ENCODE measurements around the gene SIK2.
"Not testable (repeated sequence)": the region's sequence is repeated elsewhere in the genome, so short reads cannot be mapped to it uniquely, and the experiment has no call there.

Gene SIK2

GRCh38 chr11:111698852-111699559, 96.8 kb downstream of the SIK2 start:
- Histone ChIP-seq H3K9ac (ENCODE audit: low read depth, low read length) (no peak overlapping the region), H3K9me3 (ENCODE audit: control insufficient read depth, insufficient read depth, low read length) (no peaks in the 10 kb centered on the region), H3K36me3 (ENCODE audit: insufficient read depth, low read length) (no peaks in the 10 kb centered on the region), H3K4me1 (ENCODE audit: insufficient read depth, low read length) (no peaks in the 10 kb centered on the region)

- Histone ChIP-seq H3K4me1 (ENCODE audit: insufficient read depth, low read length) (no peaks in the 10 kb centered on the region), H3K36me3 (ENCODE audit: insufficient read depth, low read length) (no peaks in the 10 kb centered on the region), H3K9ac (ENCODE audit: low read depth, low read length) (no peak overlapping the region), H3K9me3 (ENCODE audit: control insufficient read depth, insufficient read depth, low read length) (no peaks in the 10 kb centered on the region)
Observed at GRCh38 chr11:111699579-111700156, 97.4 kb downstream of the SIK2 start.

GRCh38 chr11:111700162-111700561, 97.9 kb downstream of the SIK2 start:
- Histone ChIP-seq H3K9me3 (ENCODE audit: control insufficient read depth, insufficient read depth, low read length) (no peaks in the 10 kb centered on the region), H3K9ac (ENCODE audit: low read depth, low read length) (no peak overlapping the region), H3K4me1 (ENCODE audit: insufficient read depth, low read length) (no peaks in the 10 kb centered on the region), H3K36me3 (ENCODE audit: insufficient read depth, low read length) (no peaks in the 10 kb centered on the region; the same call in 1 of the 2 replicates)

- Histone ChIP-seq H3K9ac (ENCODE audit: low read depth, low read length) (no peak overlapping the region), H3K9me3 (ENCODE audit: control insufficient read depth, insufficient read depth, low read length) (no peaks in the 10 kb centered on the region), H3K36me3 (ENCODE audit: insufficient read depth, low read length) (no peaks in the 10 kb centered on the region; the same call in 1 of the 2 replicates), H3K4me1 (ENCODE audit: insufficient read depth, low read length) (no peaks in the 10 kb centered on the region)
Observed at GRCh38 chr11:111702623-111703022, 100.4 kb downstream of the SIK2 start.

GRCh38 chr11:111703576-111703975, 101.3 kb downstream of the SIK2 start:
- Histone ChIP-seq H3K4me1 (ENCODE audit: insufficient read depth, low read length) (no peaks in the 10 kb centered on the region), H3K36me3 (ENCODE audit: insufficient read depth, low read length) (no peaks in the 10 kb centered on the region; the same call in none of the 2 replicates), H3K9ac (ENCODE audit: low read depth, low read length) (no peak overlapping the region), H3K9me3 (ENCODE audit: control insufficient read depth, insufficient read depth, low read length) (no peaks in the 10 kb centered on the region)

GRCh38 chr11:111707039-111707690, 104.9 kb downstream of the SIK2 start:
- no peak overlapping the region for H3K9ac ChIP-seq (ENCODE audit: low read depth, low read length)
- no peaks in the 10 kb centered on the region; the same call in none of the 2 replicates for H3K36me3 ChIP-seq (ENCODE audit: insufficient read depth, low read length)
- no peaks in the 10 kb centered on the region for H3K4me1 ChIP-seq (ENCODE audit: insufficient read depth, low read length)
- no peaks in the 10 kb centered on the region for H3K9me3 ChIP-seq (ENCODE audit: control insufficient read depth, insufficient read depth, low read length)

- Histone ChIP-seq H3K9ac (ENCODE audit: low read depth, low read length) (no peak overlapping the region), H3K36me3 (ENCODE audit: insufficient read depth, low read length) (no peaks in the 10 kb centered on the region; the same call in none of the 2 replicates), H3K9me3 (ENCODE audit: control insufficient read depth, insufficient read depth, low read length) (no peaks in the 10 kb centered on the region), H3K4me1 (ENCODE audit: insufficient read depth, low read length) (no peaks in the 10 kb centered on the region)
Observed at GRCh38 chr11:111707691-111708067, 105.4 kb downstream of the SIK2 start.

- Histone ChIP-seq H3K9me3 (ENCODE audit: control insufficient read depth, insufficient read depth, low read length) (no peaks in the 10 kb centered on the region), H3K36me3 (ENCODE audit: insufficient read depth, low read length) (no peaks in the 10 kb centered on the region), H3K9ac (ENCODE audit: low read depth, low read length) (no peak overlapping the region), H3K4me1 (ENCODE audit: insufficient read depth, low read length) (peaks cover 9% of the 10 kb centered on the region)
Observed at GRCh38 chr11:111714522-111714921, 112.3 kb downstream of the SIK2 start.

GRCh38 chr11:111715142-111715816, 113.0 kb downstream of the SIK2 start:
- H3K4me1 ChIP-seq (ENCODE audit: insufficient read depth, low read length) = peaks cover 9% of the 10 kb centered on the region
- H3K36me3 ChIP-seq (ENCODE audit: insufficient read depth, low read length) = no peaks in the 10 kb centered on the region
- H3K9me3 ChIP-seq (ENCODE audit: control insufficient read depth, insufficient read depth, low read length) = no peaks in the 10 kb centered on the region
- H3K9ac ChIP-seq (ENCODE audit: low read depth, low read length) = no peak overlapping the region

- not testable (repeated sequence) for H3K4me1 ChIP-seq (ENCODE audit: insufficient read depth, low read length); H3K36me3 ChIP-seq (ENCODE audit: insufficient read depth, low read length); H3K9me3 ChIP-seq (ENCODE audit: control insufficient read depth, insufficient read depth, low read length)
Observed at GRCh38 chr11:111717660-111718059, 115.4 kb downstream of the SIK2 start.

GRCh38 chr11:111718436-111718835, 116.2 kb downstream of the SIK2 start:
- Histone ChIP-seq H3K4me1 (ENCODE audit: insufficient read depth, low read length) (peaks cover 11% of the 10 kb centered on the region), H3K9me3 (ENCODE audit: control insufficient read depth, insufficient read depth, low read length) (no peaks in the 10 kb centered on the region), H3K36me3 (ENCODE audit: insufficient read depth, low read length) (0 out of 2 replicates have a peak, but pooled peaks cover 10% of the 10 kb centered on the region), H3K9ac (ENCODE audit: low read depth, low read length) (no peak overlapping the region)

More at GRCh38 chr11:111717660-111718059, 115.4 kb downstream of the SIK2 start:
- not testable (repeated sequence) for H3K9ac ChIP-seq (ENCODE audit: low read depth, low read length)

- peaks cover 11% of the 10 kb centered on the region for H3K4me1 ChIP-seq (ENCODE audit: insufficient read depth, low read length)
- no peak overlapping the region for H3K9ac ChIP-seq (ENCODE audit: low read depth, low read length)
- H3K9me3 ChIP-seq (ENCODE audit: control insufficient read depth, insufficient read depth, low read length) = no peaks in the 10 kb centered on the region
- 0 out of 2 replicates have a peak, but pooled peaks cover 12% of the 10 kb centered on the region for H3K36me3 ChIP-seq (ENCODE audit: insufficient read depth, low read length)
Observed at GRCh38 chr11:111718859-111719258, 116.6 kb downstream of the SIK2 start.

GRCh38 chr11:111719379-111719778, 117.1 kb downstream of the SIK2 start:
- Histone ChIP-seq H3K36me3 (ENCODE audit: insufficient read depth, low read length) (peaks cover 17% of the 10 kb centered on the region; the same call in 1 of the 2 replicates), H3K9me3 (ENCODE audit: control insufficient read depth, insufficient read depth, low read length) (no peaks in the 10 kb centered on the region), H3K4me1 (ENCODE audit: insufficient read depth, low read length) (peaks cover 11% of the 10 kb centered on the region), H3K9ac (ENCODE audit: low read depth, low read length) (no peak overlapping the region)

- Histone ChIP-seq H3K9ac (ENCODE audit: low read depth, low read length) (no peak overlapping the region), H3K9me3 (ENCODE audit: control insufficient read depth, insufficient read depth, low read length) (no peaks in the 10 kb centered on the region), H3K36me3 (ENCODE audit: insufficient read depth, low read length) (peaks cover 18% of the 10 kb centered on the region; the same call in 1 of the 2 replicates), H3K4me1 (ENCODE audit: insufficient read depth, low read length) (peaks cover 11% of the 10 kb centered on the region)
Observed at GRCh38 chr11:111720801-111721494, 118.7 kb downstream of the SIK2 start.

All from ES-I3 (cell line).